Duodenal mucosa (tissue), 2 donors: ENCODE results near the gene ZNF273.
"Not testable (repeated sequence)": the region's sequence is repeated elsewhere in the genome, so short reads cannot be mapped to it uniquely, and the experiment has no call there.

Source experiments
- H3K27ac ChIP-seq: one replicate; pipeline ENCODE4 v1.7.0; 2013; ENCODE audit warnings: low read depth, low read length
- H3K27me3 ChIP-seq, 2 donors: one replicate each; pipeline ENCODE4 v1.7.0; 2013; ENCODE audit warnings: low read length in 2 of 2, control low read depth in 1 of 2; ENCODE audit not compliant: insufficient read depth in 2 of 2, control insufficient read depth in 1 of 2
- H3K36me3 ChIP-seq, 2 donors: one replicate each; pipeline ENCODE4 v1.7.0; 2013; ENCODE audit warnings: low read length in 2 of 2, control low read depth in 1 of 2; ENCODE audit not compliant: insufficient read depth in 2 of 2, control insufficient read depth in 1 of 2
- H3K4me1 ChIP-seq, 2 donors: one replicate each; pipeline ENCODE4 v1.7.0; 2013; ENCODE audit warnings: low read length in 2 of 2, control low read depth in 1 of 2; ENCODE audit not compliant: insufficient read depth in 2 of 2, control insufficient read depth in 1 of 2
- H3K4me3 ChIP-seq, 2 donors: one replicate each; pipeline ENCODE4 v1.7.0; 2013; ENCODE audit warnings: low read length in 2 of 2, low read depth in 1 of 2
- H3K9ac ChIP-seq, 2 donors: one replicate each; pipeline ENCODE4 v1.7.0; 2013; ENCODE audit warnings: low read length in 2 of 2, low read depth in 1 of 2
- H3K9me3 ChIP-seq, 2 donors: one replicate each; pipeline ENCODE4 v1.7.0; 2013; ENCODE audit warnings: low read length in 2 of 2, control low read depth in 1 of 2; ENCODE audit not compliant: control insufficient read depth in 1 of 2

The ZNF273 gene

GRCh38 chr7:64905547-64905946, 2.5 kb downstream of the ZNF273 start:
- Histone ChIP-seq H3K4me3 (no peak overlapping the region), H3K9ac (no peak overlapping the region), H3K9me3 (no peaks in the 10 kb centered on the region), H3K36me3 (no peaks in the 10 kb centered on the region), H3K27ac (no peak overlapping the region), H3K27me3 (no peaks in the 10 kb centered on the region), H3K4me1 (no peaks in the 10 kb centered on the region)

GRCh38 chr7:64907641-64908326, 4.7 kb downstream of the ZNF273 start:
- Histone ChIP-seq H3K4me1 (no peaks in the 10 kb centered on the region), H3K27me3 (no peaks in the 10 kb centered on the region), H3K9me3 (peaks cover 0 to 7% of the 10 kb centered on the region in 2 donors), H3K27ac (no peak overlapping the region), H3K36me3 (no peaks in the 10 kb centered on the region), H3K9ac (no peak overlapping the region), H3K4me3 (no peak overlapping the region)

- Histone ChIP-seq H3K9me3 (peaks cover 0 to 12% of the 10 kb centered on the region in 2 donors), H3K9ac (no peak overlapping the region), H3K36me3 (no peaks in the 10 kb centered on the region), H3K4me1 (no peaks in the 10 kb centered on the region), H3K4me3 (no peak overlapping the region), H3K27me3 (no peaks in the 10 kb centered on the region), H3K27ac (no peak overlapping the region)
Measured at GRCh38 chr7:64908358-64908757, 5.3 kb downstream of the ZNF273 start.

DNA sequence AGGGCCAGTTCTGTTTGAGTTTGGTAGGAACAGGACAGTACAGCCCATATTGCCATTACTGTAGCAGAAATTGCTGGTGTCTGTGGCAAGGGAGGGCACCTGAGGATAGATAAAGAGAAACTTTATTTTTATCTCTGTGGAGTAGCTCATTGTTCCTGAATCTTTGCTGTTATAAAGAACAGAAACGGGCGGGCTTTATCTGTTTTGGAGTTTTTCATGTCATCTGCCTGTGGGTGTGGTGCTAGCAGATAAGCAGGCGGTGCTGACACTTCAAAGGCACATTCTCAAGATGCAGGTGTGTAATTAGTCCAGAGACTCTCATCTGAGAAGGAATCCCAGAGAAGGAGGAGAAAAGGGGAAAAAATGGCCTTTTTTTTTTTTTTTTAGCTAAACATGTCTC, 11.5 kb downstream of the ZNF273 start:
- peaks cover 12 to 16% of the 10 kb centered on the region in 2 donors for H3K9me3 ChIP-seq
- H3K27ac ChIP-seq: no peak overlapping the region
- no peaks in the 10 kb centered on the region for H3K27me3 ChIP-seq
- H3K4me1 ChIP-seq: no peaks in the 10 kb centered on the region
- H3K4me3 ChIP-seq: no peak overlapping the region
- no peak overlapping the region for H3K9ac ChIP-seq
- H3K36me3 ChIP-seq: peaks cover 0 to 3% of the 10 kb centered on the region in 2 donors

DNA sequence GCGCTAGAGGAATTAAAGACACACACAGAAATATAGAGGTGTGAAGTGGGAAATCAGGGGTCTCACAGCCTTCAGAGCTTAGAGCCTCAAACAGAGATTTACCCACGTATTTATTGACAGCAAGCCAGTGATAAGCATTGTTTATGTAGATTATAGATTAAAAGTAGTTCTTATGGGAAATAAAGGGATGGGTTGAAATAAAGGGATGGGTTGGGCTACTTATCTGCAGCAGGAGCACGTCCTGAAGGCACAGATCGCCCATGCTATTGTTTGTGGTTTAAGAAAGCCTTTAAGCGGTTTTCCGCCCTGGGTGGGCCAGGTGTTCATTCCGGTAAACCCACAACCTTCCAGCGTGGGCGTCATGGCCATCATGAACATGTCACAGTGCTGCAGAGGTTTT, 12.2 kb downstream of the ZNF273 start:
- not testable (repeated sequence) for H3K27me3 ChIP-seq, H3K36me3 ChIP-seq, H3K4me1 ChIP-seq, H3K9ac ChIP-seq, H3K27ac ChIP-seq, H3K4me3 ChIP-seq
- peaks cover 12 to 16% of the 10 kb centered on the region in 2 donors for H3K9me3 ChIP-seq

DNA sequence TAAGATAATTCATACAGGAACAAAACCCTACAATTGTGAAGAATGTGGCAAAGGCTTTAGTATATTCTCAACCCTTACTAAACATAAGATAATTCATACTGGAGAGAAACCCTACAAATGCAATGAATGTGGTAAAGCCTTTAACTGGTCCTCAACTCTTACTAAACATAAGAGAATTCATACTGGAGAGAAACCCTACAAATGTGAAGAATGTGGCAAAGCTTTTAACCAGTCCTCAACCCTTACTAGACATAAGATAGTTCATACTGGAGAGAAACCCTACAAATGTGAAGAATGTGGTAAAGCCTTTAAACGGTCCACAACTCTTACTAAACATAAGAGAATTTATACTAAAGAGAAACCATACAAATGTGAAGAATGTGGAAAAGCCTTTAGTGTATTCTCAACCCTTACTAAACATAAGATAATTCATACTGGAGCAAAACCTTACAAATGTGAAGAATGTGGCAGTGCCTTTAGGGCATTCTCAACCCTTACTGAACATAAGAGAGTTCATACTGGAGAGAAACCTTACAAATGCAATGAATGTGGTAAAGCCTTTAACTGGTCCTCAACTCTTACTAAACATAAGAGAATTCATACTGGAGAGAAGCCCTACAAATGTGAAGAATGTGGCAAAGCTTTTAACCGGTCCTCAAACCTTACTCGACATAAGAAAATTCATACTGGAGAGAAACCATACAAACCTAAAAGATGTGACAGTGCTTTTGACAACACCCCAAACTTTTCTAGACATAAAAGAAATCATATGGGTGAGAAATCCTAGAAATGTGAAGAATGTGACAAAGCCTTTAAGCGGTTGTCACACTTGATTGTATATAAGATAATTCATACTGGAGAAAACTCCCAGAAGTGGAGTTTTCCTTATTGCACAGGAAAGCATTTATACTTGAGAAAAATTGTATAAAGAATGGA, 25.4 kb downstream of the ZNF273 start:
- peaks cover 9 to 32% of the 10 kb centered on the region in 2 donors for H3K36me3 ChIP-seq
- H3K9me3 ChIP-seq: peaks cover 36 to 46% of the 10 kb centered on the region in 2 donors
- not testable (repeated sequence) for H3K9ac ChIP-seq

GRCh38 chr7:64934478-64934877, 31.4 kb downstream of the ZNF273 start:
- Histone ChIP-seq H3K4me3 (no peak overlapping the region), H3K27me3 (no peaks in the 10 kb centered on the region), H3K9ac (no peak overlapping the region), H3K4me1 (no peaks in the 10 kb centered on the region), H3K36me3 (no peaks in the 10 kb centered on the region), H3K27ac (no peak overlapping the region), H3K9me3 (peaks cover 7 to 9% of the 10 kb centered on the region in 2 donors)

More for the DNA sequence above, 25.4 kb downstream of the ZNF273 start:
- H3K4me3 ChIP-seq, H3K4me1 ChIP-seq, H3K27ac ChIP-seq, H3K27me3 ChIP-seq: not testable (repeated sequence)

- Histone ChIP-seq H3K4me3 (no peak overlapping the region), H3K9ac (no peak overlapping the region), H3K36me3 (no peaks in the 10 kb centered on the region), H3K4me1 (no peaks in the 10 kb centered on the region), H3K27me3 (no peaks in the 10 kb centered on the region), H3K9me3 (peaks cover 0 to 4% of the 10 kb centered on the region in 2 donors), H3K27ac (no peak overlapping the region)
Measured at GRCh38 chr7:64938540-64938939, 35.5 kb downstream of the ZNF273 start.

DNA sequence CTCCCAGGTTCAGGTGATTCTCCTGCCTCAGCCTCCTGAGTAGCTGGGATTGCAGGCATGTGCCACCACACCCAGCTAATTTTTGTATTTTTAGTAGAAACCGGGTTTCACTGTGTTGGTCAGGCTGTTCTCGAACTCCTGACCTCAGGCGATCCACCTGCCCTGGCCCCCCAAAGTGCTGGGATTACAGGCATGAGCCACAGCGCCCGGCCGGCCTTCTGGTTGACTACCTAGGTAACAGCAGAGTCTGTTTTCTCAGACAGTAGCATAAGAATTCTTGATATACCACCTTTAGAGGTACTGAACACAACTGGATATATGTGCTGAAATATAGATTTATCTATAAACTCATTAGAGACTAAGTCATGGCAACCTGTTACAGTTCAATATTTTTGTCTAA, 36.9 kb downstream of the ZNF273 start:
- not testable (repeated sequence) for H3K9me3 ChIP-seq, H3K4me3 ChIP-seq, H3K9ac ChIP-seq, H3K27ac ChIP-seq, H3K4me1 ChIP-seq, H3K36me3 ChIP-seq, H3K27me3 ChIP-seq
